ENCODE results near the gene SETD6.
"Not testable (repeated sequence)": the region's sequence is repeated elsewhere in the genome, so short reads cannot be mapped to it uniquely, and the experiment has no call there.

The SETD6 gene, protein sequence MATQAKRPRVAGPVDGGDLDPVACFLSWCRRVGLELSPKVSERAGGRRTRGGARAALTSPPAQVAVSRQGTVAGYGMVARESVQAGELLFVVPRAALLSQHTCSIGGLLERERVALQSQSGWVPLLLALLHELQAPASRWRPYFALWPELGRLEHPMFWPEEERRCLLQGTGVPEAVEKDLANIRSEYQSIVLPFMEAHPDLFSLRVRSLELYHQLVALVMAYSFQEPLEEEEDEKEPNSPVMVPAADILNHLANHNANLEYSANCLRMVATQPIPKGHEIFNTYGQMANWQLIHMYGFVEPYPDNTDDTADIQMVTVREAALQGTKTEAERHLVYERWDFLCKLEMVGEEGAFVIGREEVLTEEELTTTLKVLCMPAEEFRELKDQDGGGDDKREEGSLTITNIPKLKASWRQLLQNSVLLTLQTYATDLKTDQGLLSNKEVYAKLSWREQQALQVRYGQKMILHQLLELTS

DNA sequence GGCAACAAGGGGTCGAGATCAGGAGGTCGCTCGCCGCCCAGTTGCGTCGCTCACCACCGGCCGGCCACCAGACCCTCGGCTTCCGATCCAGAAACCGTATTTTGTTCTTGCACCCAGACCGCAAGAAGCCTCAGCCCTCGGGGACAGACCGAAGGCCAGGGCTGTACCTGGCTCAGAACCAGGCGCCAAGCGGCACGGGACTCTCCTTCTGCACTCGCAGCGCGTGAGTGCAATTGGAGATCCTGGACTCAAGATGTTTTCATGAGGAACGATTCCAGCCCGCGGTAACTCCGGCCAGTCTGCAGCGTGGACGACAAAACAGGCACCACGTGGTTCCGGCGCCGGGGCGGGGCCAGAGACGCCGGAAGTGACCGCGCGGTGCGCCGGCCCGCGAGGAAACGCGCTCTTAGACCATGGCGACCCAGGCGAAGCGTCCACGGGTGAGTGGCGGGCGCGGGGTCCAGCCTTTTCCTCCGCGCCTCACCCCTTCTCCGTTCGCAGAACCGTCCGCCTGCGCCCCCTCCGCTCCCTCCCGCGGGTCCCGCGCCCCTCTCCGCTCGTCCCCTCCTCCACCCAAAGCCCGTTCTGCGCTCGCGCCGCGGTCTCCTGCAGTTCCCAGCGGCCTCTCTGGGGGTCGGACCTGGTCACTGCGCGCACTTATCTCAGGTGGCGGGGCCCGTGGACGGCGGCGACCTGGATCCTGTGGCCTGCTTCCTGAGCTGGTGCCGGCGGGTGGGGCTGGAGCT, at the start of gene SETD6:
Gene SETD6 (plus strand): TSS at position 393 of the 746 bp plus-strand sequence. CDS start 21 bp downstream, at position 414.
- no peak for DNase-seq

- no peak for DNase-seq
Measured at GRCh38 chr16:58465817-58466216, 49.5 kb upstream of the SETD6 start.

DNA sequence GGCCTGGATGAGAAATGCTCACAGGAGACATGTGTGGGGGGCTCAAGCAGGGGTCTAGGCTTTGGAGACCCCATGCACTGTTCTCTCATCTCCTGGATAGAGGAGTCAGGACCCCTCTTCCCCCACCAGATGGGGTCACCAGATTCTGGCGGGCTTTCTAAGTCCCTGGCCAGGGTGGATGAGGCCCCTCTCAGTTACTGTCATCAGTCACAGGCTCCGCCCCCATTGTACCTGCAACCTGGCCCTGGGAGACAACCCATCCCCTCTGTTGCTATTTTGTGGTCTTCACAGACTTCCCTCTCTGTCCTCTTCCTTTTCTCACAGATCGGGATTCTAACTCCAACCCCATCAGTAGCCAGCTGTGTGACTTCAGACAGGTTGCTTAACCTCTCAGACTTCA, 48.9 kb upstream of the SETD6 start:
- no peak for DNase-seq

- DNase-seq, result no peak
Measured at GRCh38 chr16:58467905-58468304, 47.4 kb upstream of the SETD6 start.

DNA sequence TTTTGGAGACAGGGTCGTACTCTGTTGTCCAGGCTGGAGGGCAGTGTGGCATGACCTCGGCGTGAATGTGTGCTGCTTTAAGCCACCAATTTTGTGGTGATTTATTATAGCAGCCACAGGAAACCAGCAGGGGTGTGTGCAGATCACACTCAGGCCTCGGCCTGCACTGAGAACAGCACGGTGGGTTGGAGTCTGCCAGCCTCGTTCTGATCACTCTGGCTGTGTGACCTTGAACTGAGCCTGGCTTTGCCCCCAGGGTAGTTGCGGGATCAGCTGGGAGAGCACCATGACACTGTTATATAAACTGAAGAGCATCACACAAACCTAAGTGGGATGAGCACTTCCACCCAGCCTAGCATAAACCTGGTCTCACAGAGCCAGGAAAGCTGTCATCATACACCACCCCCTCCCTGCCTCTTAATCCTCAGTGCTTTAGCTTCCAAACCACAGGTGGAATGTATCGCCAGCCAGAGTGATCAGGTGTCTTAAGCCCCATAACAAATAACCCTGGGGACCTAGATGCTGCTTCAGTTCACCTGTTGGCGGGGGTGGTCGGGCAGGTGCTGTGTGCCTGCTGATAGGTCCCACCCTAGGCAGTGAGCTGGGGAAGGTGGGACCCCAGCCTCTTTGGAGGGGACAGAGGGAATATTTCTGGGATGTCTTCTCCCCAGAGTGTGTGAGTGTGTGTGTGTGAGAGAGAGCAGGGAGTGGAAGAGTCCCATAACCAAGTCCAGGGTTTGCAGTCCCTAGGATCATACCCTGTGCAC, 43.9 kb upstream of the SETD6 start:
- no peak for DNase-seq

- no peak for DNase-seq
Measured at GRCh38 chr16:58472266-58472665, 43.1 kb upstream of the SETD6 start.

- no peak for DNase-seq
Measured at GRCh38 chr16:58472827-58473226, 42.5 kb upstream of the SETD6 start.

DNA sequence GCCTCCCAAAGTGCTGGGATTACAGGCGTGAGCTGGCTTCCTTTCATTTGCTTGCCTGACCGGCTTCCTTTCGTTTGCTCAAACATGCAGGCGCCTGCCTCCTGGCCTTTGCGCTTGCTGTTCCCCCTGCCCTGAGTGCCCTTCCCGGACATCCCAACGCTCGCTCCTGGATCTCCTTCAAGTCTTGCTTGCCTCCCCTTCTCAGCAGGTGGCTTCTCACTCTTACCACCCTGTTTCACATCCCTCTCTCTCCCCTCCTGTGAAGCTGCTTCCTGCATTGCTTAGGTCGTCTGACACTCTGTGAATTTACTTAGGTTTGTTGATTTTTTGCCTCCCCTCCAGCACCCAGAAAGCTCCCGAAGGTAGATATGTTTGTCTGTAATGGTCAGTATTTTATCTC, 41.0 kb upstream of the SETD6 start:
- DNase-seq, result no peak

DNA sequence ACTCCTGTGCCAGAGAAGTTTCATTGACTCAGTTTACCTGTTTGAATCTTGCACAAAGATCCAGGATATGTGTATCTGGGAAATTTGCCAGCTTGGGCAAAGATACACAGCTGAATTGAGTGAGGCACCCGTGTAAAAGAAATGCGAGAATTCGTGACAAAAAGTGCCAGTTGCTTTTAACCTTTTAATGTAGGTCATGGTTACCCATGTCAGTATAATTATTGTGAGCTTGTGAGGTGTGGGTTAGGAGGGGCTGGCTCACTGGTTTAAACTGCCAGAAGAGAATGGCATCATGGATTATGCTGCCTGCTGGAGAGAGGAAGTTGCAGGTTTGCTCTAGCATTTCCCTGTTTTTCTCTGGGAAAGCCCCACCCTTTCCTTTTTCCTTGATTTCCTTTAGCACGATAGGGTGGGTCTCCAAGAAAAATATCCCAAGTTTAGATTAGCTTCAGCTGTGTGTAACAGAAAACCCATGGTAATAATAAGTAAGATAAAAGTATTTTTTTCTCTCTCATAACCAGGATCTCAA, 40.2 kb upstream of the SETD6 start:
- no peak for DNase-seq

DNA sequence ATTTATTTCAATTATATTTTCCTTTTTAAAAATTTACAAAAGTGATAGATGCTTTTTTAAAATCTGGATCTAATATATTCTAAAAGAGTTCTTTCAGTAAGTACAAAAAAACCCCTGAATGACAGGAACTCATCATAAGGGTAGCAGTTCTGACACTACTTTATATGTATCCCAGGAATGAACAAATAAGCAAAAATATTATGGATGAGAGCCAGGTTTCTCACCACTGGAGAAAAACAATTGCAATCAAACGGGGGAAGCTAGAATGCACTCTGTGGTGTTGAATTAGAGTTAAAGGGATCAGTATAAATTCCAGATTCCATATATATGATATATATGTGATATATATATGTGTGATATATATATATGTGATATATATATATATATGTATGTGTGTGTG, 38.5 kb upstream of the SETD6 start:
- DNase-seq, result no peak

DNA sequence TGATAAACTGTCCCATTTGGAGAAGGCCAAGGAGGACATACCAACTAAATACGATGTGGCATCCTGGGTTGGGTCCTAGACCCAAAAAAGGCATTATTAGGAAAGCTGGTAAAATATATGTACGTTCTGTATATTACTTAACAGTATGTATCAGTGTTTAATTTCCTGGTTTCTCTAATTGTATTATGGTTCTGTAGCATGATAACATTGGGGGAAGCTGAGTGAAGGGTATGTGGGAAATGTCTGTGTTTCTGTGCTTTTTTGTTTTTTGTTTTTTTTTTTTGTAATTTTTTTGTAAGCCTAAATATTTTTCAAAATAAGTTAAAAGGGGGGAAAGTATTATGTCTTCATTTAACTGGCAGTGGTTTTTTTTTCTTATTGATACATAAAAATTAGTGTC, 36.9 kb upstream of the SETD6 start:
- no peak for DNase-seq

GRCh38 chr16:58481226-58481869, 34.0 kb upstream of the SETD6 start:
- no peak for DNase-seq

GRCh38 chr16:58481931-58482330, 33.4 kb upstream of the SETD6 start:
- DNase-seq, result no peak

GRCh38 chr16:58485184-58485887, 30.0 kb upstream of the SETD6 start:
- DNase-seq, result no peak

GRCh38 chr16:58487566-58488351, 27.6 kb upstream of the SETD6 start:
- no peak for DNase-seq

- no peak for DNase-seq
Measured at GRCh38 chr16:58488531-58488930, 26.8 kb upstream of the SETD6 start.

DNA sequence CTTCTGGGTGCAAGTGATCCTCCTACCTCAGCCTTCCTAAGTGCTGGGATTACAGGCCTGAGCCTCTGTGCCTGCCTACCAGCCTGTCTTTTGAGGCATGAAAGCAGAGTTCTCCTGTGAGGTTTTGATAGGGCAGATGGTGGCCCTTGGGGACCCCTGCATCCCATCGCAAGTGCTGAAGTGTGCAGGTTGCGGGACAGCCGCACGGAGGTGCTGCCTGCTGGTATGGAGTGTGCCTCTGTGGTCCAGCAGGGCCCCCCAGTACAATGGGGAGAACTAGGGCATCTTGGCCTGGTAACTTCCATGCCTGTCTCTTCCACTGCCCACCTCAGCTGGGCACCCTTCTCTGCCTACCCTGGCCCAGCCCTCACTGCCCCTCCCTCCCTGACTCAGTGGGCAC, 25.3 kb upstream of the SETD6 start:
- DNase-seq, result no peak

DNA sequence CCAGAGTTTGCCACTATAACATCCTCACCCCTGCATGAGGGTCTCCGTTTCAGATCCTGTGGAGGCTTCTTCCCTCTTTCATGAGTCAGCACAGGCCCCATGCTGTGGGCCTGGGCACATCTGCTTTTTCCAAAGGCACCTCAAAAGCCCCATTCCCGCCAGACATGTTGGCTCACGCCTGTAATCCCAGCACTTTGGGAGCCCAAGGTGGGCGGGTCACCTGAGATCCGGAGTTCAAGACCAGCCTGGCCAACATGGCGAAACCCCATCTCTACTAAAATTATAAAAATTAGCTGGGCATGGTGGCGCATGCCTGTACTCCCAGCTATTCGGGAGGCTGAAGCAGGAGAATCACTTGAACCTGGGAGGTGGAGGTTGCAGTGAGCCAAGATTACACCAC, 24.8 kb upstream of the SETD6 start:
- DNase-seq, result not testable (repeated sequence)

DNA sequence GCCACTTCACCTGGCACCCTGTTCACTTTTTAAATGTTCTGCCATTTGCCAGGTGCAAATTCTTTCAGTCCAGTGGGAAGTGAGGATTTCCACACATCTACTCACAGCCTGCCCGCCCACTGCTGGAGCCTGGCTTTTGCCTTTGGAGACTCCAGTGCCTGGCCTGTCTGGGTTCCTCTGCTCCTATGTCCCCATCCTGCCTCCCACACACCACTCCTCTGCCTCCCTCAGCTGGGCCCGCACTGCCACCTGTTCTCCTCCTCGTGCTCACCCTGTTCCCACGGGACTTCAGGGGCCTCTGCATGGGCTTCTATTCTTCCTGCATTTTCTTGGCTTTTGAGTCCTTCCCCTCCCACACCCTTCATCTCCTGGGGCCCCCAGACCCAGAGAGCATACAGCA, 23.3 kb upstream of the SETD6 start:
- no peak for DNase-seq

GRCh38 chr16:58492735-58493134, 22.6 kb upstream of the SETD6 start:
- DNase-seq, result no peak

GRCh38 chr16:58493756-58494431, 21.4 kb upstream of the SETD6 start:
- no peak for DNase-seq
